SKM-1 (cell line): ENCODE results near the gene MAP3K5.
A peak's percentile ranks its signal among the peaks of the same experiment; 100 is the strongest.
"Not testable (repeated sequence)": the region's sequence is repeated elsewhere in the genome, so short reads cannot be mapped to it uniquely, and the experiment has no call there.

ENCODE experiments used
- DNase-seq: peaks from one replicate; lab custom pipeline; 2025; ENCODE audit not compliant: unreplicated experiment; lab: John Stamatoyannopoulos, UW

The MAP3K5 gene, protein sequence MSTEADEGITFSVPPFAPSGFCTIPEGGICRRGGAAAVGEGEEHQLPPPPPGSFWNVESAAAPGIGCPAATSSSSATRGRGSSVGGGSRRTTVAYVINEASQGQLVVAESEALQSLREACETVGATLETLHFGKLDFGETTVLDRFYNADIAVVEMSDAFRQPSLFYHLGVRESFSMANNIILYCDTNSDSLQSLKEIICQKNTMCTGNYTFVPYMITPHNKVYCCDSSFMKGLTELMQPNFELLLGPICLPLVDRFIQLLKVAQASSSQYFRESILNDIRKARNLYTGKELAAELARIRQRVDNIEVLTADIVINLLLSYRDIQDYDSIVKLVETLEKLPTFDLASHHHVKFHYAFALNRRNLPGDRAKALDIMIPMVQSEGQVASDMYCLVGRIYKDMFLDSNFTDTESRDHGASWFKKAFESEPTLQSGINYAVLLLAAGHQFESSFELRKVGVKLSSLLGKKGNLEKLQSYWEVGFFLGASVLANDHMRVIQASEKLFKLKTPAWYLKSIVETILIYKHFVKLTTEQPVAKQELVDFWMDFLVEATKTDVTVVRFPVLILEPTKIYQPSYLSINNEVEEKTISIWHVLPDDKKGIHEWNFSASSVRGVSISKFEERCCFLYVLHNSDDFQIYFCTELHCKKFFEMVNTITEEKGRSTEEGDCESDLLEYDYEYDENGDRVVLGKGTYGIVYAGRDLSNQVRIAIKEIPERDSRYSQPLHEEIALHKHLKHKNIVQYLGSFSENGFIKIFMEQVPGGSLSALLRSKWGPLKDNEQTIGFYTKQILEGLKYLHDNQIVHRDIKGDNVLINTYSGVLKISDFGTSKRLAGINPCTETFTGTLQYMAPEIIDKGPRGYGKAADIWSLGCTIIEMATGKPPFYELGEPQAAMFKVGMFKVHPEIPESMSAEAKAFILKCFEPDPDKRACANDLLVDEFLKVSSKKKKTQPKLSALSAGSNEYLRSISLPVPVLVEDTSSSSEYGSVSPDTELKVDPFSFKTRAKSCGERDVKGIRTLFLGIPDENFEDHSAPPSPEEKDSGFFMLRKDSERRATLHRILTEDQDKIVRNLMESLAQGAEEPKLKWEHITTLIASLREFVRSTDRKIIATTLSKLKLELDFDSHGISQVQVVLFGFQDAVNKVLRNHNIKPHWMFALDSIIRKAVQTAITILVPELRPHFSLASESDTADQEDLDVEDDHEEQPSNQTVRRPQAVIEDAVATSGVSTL (N-terminal part only)

GRCh38 chr6:136792410-136793262 is at the start of gene MAP3K5:
MAP3K5 (minus strand) TSS chr6:136792477; CDS start chr6:136792157, 320 bp downstream.
- DNase-seq: peak; percentile 85

DNA sequence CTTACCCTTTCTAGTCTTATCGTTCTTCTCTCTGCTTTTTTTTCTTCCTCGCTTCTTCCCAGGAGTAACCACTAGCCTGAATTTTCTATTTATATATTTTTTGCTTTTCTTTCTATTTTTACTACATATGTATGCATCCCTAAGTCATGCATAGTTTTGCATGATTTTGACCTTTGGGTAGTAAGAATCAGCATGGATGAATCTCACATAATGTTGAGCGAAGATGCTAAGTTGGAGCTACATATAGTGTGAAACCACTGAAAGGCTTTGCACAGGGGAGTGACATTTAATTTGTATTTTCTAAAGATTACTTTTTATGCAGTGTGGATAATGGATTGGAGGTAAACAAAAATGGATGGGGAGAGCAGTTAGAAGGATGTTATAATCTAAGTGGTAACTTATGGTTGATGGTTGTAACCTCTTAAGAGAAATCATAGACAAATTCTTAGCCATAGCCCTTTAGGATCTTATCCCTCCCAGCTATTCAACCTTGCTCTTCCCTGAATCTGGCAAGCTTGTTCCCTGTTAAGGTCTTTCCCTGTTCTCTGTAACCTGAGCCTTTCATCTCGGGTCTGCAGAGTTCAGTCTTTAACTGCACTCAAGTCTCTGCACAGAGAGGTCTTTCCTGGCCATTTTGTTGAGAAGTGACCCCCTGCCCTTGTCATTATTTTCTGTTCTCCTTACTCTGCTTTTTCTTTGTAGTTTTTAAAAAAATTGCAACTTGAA is 48.2 kb upstream of the MAP3K5 start:
- DNase-seq: no peak

DNA sequence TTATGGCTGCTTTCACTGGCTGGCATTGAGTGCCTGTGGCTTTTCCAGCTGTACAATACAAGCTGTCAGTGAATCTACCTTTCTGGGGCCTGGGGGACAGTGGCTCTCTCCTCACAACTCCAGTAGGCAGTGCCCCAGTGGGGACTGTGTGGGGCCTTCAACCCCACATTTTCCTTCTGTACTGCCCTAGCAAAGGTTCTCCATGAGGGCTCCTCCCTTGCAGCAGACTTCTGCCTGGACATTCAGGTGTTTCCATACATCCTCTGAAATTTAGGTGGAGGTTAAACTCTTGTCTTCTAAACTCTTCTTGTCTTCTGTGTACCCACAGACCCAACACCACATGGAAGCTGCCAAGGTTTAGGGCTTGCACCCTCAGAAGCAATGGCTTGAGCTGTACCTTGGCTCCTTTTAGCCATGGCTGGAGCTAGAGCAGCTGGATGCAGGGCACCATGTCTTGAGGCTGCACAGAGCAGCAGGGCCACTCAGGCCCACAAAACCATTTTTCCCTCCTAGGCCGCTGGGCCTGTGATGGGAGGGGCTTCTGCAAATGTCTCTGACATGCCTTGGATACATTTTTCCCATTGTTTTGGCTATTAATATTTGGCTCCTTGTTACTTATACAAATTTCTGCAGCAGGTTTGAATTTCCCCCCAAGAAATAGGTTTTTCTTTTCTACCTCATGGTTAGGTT is 39.7 kb upstream of the MAP3K5 start:
- DNase-seq: no peak

DNA sequence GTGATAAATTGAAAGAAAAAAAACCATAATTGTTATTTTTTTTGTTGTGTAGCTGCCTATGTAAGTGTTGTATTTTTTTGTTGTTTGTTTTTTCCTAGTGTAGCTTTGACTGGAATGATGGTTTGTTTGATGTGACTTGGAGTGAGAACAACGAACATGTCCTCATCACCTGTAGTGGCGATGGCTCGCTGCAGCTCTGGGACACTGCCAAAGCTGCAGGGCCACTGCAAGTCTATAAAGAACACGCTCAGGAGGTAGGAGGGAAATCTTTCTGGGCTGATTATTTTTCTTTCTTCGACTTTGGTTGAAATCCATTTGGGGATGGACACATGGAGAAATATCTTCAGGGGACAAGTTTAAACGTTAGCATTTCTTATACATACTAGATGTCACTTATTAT is 33.9 kb upstream of the MAP3K5 start:
- no peak for DNase-seq

GRCh38 chr6:136823128-136823660 is 30.9 kb upstream of the MAP3K5 start:
- DNase-seq: no peak

GRCh38 chr6:136822376-136823127 is 30.3 kb upstream of the MAP3K5 start, which contains the start of gene PEX7:
PEX7 (plus strand) TSS chr6:136822592; CDS start chr6:136822666, 74 bp downstream.
- DNase-seq: peak; percentile 59

- DNase-seq: no peak
Measured at GRCh38 chr6:136822046-136822375, 29.7 kb upstream of the MAP3K5 start.

- no peak for DNase-seq
Measured at GRCh38 chr6:136820561-136820960, 28.3 kb upstream of the MAP3K5 start.

DNA sequence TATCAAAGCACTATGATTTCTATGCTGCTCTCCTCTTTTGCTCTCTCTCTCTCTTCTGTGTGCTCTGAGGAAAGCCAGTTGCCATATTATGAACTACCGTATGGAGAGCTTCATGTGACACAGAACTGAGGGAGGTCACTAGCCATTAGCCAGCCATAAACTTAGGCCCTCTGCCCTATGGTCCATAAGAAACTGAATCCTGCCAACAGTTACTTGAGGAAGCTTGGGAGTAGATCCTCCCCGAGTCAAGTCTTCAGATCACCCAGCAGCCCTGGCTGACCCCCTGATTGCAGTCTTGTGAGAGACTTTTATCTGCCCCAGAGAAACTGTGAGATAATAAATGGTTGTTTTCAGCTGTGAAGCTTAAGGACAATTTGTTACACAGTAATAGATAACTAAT is 24.4 kb upstream of the MAP3K5 start:
- DNase-seq: no peak

DNA sequence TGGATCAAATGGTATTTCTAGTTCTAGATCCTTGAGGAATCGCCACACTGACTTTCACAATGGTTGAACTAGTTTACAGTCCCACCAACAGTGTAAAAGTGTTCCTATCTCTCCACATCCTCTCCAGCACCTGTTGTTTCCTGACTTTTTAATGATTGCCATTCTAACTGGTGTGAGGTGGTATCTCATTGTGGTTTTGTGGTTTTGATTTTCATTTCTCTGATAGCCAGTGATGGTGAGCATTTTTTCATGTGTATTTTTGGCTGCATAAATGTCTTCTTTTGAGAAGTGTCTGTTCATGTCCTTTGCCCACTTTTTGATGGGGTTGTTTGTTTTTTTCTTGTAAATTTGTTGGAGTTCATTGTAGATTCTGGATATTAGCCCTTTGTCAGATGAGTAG is 23.3 kb upstream of the MAP3K5 start:
- not testable (repeated sequence) for DNase-seq

- DNase-seq: no peak
Measured at GRCh38 chr6:136812174-136812573, 19.9 kb upstream of the MAP3K5 start.

GRCh38 chr6:136811272-136811671 is 19.0 kb upstream of the MAP3K5 start:
- DNase-seq: no peak

DNA sequence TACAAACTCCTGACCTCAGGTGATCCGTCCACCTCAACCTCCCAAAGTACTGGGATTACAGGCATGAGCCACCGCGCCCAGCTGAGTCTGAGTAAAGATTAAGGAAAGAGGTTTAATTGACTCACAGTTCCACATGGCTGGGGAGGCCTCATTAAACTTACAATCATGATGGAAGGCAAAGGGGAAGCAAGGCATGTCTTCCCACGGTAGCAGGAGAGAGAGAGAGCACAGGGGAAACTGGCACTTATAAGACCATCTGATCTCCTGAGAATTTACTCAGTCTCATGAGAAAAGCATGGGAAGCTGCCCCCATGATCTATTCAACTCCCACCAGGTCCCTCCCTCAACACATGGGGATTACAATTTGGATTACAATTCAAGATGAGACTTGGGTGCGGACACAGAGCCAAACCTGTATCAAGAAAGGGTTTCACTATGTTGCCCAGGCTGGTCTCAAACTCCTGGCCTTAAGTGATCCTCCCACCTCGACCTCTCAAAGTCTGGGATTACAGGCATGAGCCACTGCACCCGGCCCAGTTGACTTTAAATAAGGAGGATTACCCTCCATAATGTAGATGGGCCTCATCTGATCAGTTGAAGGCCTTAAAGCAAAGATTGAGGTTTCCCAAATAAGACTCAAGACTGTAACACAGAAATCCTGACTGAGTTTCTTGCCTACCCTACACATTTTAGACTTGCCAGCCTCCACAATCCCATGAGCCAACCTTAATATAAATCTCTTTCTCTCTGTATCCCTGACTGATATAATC is 17.0 kb upstream of the MAP3K5 start:
- no peak for DNase-seq

GRCh38 chr6:136803608-136804007 is 11.3 kb upstream of the MAP3K5 start:
- DNase-seq: no peak

- no peak for DNase-seq
Measured at GRCh38 chr6:136801581-136801980, 9.3 kb upstream of the MAP3K5 start.

DNA sequence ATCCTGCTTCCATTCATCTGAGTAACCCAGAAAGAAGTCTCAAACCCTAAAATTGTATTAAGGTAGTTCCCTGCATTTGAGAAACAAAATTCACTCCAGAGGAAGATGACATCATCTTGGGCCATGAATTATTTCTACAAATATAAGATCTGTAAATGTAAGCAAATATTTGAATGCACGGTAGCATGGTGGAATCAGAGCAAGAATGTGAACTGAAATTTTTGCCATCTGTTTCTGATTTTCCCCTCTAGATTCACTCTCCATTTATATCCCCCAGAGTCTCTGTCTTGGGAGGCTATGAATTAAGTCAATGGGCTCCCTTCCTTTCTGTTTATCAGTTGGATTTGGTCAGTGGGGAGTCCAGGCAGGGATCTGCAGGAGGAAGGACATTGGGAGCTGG is 5.8 kb upstream of the MAP3K5 start:
- DNase-seq: no peak

DNA sequence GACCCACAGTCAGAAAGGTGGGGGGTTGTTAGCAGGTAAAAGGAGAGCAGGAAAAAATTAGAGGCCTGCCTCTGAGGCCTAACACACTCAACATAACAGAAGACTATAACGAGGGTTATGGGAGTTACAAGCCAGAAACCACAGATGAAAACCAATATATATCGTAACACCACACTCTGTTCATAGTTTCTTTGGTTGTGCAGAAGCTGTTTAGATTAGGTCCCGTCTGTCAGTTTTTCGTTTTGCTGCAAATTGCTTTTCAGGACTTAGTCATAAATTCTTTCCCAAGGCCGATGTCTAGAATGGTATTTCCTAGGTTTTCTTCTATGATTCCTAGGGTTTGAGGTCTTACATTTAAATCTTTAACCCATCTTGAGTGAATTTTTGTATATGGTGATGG is 3.7 kb upstream of the MAP3K5 start:
- no peak for DNase-seq
